ENCODE results near the gene PIGK.

DNA sequence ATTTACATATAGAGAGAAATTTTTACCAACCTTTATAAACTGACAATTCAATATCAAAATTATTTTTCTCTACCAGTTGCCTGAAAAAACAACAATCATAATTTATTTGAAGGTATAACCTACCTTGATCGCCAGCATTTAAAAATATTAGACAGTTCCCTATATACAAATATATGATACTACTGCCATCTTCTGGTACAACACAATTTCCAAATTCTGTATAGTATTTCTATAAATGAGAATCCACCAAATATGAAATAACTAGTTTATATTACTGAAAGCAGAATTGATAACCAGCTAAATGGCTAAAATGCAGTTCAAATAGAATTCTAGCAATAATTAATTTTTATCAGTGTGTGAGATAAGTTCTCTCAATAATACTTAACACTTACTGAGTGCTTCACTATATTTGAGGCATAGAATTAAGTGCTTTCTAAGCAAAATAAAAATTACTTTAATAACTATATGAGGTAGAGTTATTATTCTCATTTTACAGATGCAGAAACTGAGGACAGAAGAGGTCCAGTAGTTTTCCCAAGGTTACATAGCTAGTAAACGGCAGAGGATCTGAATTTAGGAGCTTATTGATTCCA lies 75.6 kb downstream of the PIGK start:
- TF ChIP-seq CTCF (IDR thresholded peaks at IDR 0.05) (peak in 3 of 5 experiments; percentile 17 to 28 (median 19)), EP300 (IDR thresholded peaks at IDR 0.05; ENCODE audit: low read depth) (no peak), POLR2AphosphoS5 (IDR thresholded peaks at IDR 0.05) (no peak), POLR2A (IDR thresholded peaks at IDR 0.05) (no peak)
